ENCODE data around the gene VKORC1.

VKORC1 gene

DNA sequence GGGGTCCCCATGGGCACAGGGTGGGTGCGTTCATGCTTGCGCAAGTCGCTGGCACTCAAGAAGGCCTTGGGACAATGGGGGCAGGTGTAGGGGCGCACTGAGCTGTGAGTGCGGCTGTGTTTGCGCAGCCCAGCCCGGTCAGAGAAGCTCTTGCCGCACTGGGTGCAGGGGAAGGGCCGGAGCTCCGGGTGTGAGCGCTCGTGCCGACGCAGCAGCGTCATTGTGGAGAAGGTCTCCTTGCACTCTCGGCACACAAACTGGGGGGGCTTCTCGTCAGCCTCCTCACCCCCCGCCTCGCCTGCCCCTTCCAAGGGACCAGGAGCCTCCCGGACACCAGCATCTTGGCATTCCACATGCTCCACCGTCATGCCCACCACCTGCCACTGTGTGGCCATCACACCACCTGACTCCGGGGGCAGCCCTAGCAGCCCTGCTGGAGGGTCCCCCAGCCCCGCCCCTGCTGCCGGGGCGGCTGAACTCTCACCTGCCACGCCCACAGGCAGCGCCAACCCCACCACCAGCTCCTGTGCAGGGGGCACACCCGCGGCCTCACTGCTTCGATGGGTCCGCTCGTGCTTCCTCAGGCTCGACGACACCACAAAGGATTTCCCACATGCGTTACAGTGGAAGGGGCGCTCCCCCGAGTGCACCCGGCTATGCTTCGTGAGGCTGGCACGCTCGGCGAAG lies 33.3 kb downstream of the VKORC1 start:
- no peak for DNase-seq

DNA sequence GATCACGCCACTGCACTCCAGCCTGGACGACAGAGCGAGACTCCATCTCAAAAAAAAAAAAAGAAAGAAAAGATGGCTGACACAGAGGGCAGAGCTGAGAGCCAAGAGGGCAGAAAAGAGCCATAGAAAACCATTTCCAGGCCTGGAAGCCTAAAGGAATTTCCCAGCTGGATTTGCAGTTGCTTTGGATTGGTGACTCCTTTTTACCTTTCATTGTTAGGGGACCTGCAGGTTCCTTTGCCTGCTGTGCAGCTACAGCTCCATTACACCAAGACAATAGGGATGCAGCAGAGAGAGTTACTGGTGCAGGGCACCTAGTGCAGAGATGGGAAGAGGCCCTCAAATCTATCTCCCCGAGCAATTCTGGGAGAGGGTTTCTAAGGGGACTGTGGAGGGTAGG lies 39.0 kb downstream of the VKORC1 start:
- no peak for DNase-seq

DNA sequence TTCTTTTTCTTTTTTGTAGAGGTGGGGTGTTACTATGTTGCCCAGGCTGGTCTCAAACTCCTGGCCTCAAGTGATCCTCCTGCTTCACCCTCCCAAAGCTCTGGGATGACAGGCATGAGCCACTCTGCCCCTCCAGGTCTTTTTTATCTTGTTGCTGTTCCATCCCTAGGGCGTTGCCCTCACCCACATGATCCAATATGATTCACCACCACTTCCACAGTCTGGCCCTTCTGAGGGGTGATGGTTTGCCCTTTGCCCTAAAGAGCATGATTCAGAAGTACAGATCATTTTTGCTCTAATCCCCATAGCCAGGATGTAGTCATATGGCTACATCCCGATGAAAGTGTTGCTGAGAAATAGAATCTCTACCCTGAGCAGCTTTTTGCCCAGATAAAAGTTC lies 42.5 kb downstream of the VKORC1 start:
- peak; percentile 99 for DNase-seq

DNA sequence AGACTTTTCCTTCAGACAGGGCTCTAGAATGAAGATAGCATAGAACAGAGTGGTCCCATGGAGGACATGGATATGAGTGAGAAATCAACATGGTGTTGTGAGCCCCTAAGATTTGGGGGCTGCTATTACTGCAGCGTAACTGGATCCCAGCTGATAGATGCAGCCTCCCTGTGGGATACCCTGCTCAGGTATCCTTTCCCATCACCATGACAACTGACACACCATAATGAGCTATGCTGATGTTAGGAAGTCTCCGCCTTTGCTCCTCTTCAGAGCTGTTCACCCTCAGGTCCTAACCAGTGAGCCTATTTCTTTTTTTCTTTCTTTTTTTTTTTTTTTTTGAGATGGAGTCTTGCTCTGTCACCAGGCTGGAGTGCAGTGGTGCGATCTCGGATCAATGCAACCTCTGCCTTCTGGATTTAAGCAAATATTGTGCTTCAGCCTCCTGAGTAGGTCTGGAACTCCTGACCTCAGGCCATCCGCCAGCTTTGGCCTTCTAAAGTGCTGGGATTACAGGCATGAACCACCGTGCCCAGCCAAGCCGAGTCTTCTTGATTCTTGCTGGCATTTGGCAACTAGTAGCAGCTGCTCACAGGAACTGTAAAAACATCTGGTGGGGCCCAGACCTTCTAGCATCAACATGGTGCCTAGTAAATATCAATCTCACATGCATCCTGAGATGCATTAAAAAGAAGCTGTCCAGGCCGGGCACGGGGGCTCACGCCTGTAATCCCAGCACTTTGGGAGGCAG lies 44.1 kb downstream of the VKORC1 start:
- no peak for DNase-seq

DNA sequence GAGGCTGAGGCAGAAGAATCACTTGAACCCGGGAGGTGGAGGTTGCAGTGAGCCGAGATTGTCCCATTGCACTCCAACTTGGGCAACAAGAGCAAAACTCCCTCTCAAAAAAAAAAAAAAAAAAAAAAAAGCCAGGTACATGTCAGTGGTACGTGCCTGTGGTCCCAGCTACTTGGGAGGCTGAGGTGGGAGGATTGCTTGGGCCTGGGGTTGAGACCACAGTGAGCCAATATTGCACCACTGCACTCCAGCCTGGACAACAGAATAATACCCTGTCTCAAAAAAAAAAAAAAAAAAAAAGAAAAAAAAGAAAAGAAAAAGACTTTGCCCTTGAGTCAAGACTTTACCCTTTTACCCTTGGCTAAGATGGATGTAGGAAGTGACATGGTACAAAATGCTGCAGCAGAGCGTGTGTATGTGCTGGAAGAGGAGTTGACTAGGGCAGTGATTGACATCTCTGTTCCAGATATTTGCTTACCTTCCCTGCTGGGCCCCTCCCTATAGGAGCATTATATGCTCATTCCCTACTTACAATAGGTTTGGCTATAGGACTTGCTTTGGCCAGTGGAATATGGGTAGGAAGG lies 50.6 kb downstream of the VKORC1 start:
- no peak for DNase-seq

DNA sequence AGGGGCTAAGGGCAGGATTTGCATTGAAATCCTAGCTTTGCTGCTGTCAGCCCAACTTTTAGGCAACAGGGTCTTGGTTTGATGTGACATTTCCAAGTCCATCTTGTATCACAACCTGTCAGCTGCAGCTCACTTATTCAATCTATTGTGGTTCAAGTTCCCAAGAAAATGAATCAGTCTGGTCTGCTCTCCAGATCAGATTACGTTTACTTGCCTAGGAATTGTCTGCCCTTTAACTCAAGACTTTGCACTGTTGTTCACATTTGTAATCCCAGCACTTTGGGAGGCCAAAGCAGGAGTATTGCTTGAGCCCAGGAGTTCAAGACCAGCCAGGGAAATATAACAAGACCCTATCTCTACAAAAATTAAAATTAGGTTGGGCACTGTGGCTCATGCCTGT lies 51.2 kb downstream of the VKORC1 start:
- no peak for DNase-seq

DNA sequence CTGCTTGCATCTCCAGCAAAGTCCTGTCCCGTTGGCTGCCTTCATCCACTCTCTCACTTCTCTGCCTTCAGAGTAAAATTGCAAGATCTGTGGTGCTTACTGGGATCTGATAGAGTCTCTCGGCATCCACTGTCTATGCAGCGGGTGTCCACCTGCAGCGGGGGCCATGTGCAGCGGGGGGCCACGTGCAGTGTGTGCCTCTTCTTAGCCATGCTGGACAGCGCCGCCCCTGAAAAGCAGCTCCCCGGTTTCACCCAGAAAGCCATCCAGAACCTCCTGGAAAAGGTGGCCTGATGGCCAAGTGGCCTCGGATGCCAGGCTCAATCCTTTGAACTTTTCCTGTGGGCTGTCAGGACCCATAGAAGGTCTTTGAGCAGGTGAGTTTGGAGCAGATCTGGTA lies 51.7 kb downstream of the VKORC1 start:
- no peak for DNase-seq
